SK-N-SH treated with all-trans-retinoic acid at 6 μM for 48 hours (cell line): ENCODE measurements around the gene TICAM1.
"Not testable (repeated sequence)": the region's sequence is repeated elsewhere in the genome, so short reads cannot be mapped to it uniquely, and the experiment has no call there.

ENCODE experiments used
- ATAC-seq: fragments of 200-7000 bp; cut with Tn5 transposase; 3 replicates; pipeline ENCODE4 v1.9.1; 2020; ENCODE audit warnings: mild to moderate bottlenecking, moderate library complexity
- ARNTL ChIP-seq: fragments of 450-650 bp; formaldehyde crosslinking; IDR thresholded peaks from 2 replicates; pipeline ENCODE4 v1.5.0; 2020; ENCODE audit warnings: low read depth, mild to moderate bottlenecking, moderate library complexity, borderline replicate concordance
- BACH2 ChIP-seq: fragments of 250-450 bp; sonication (Bioruptor Pico); IDR thresholded peaks from 2 replicates; pipeline ENCODE4 v1.9.0; 2021; ENCODE audit warnings: mild to moderate bottlenecking, borderline replicate concordance
- CSDC2 ChIP-seq: fragments of 250-450 bp; sonication (Bioruptor Pico); IDR thresholded peaks from 2 replicates; pipeline ENCODE4 v1.5.0; 2020; ENCODE audit warnings: mild to moderate bottlenecking, moderate library complexity
- ESRRG ChIP-seq: fragments of 250-450 bp; sonication (Bioruptor Pico); IDR thresholded peaks from 2 replicates; pipeline ENCODE4 v1.6.1; 2021; ENCODE audit warnings: mild to moderate bottlenecking
- GLIS3 ChIP-seq: fragments of 250-450 bp; sonication (Bioruptor Pico); IDR thresholded peaks from 2 replicates; pipeline ENCODE4 v1.5.0; 2020; ENCODE audit warnings: mild to moderate bottlenecking, moderate library complexity
- ISL1 ChIP-seq: fragments of 250-450 bp; sonication (Bioruptor Pico); IDR thresholded peaks from 2 replicates; pipeline ENCODE4 v2.1.2; 2022; ENCODE audit warnings: mild to moderate bottlenecking, moderate library complexity
- OSR1 ChIP-seq: fragments of 250-450 bp; sonication (Bioruptor Pico); IDR thresholded peaks from 2 replicates; pipeline ENCODE4 v1.8.0; 2022; ENCODE audit warnings: moderate library complexity, mild to moderate bottlenecking, inconsistent platforms
- PPARA ChIP-seq: fragments of 250-450 bp; sonication (Bioruptor Pico); IDR thresholded peaks from 2 replicates; pipeline ENCODE4 v1.5.0; 2020; ENCODE audit warnings: mild to moderate bottlenecking, borderline replicate concordance
- RARB ChIP-seq: fragments of 250-450 bp; sonication (Bioruptor Pico); IDR thresholded peaks from 2 replicates; pipeline ENCODE4 v1.8.0; 2021; ENCODE audit warnings: mild to moderate bottlenecking, moderate library complexity
- SNAI2 ChIP-seq: fragments of 250-450 bp; sonication (Bioruptor Pico); IDR thresholded peaks from 2 replicates; pipeline ENCODE4 v1.5.0; 2020; ENCODE audit warnings: mild to moderate bottlenecking, moderate library complexity
- TCF4 ChIP-seq: fragments of 250-450 bp; sonication (Bioruptor Pico); IDR thresholded peaks from 2 replicates; pipeline ENCODE4 v1.8.0; 2021; ENCODE audit warnings: mild to moderate bottlenecking, moderate library complexity, borderline replicate concordance
- ZC3H10 ChIP-seq: fragments of 250-450 bp; sonication (Bioruptor Pico); IDR thresholded peaks from 2 replicates; pipeline ENCODE4 v1.5.1; 2021; ENCODE audit warnings: mild to moderate bottlenecking, moderate library complexity
- ZFP30 ChIP-seq: fragments of 450-650 bp; formaldehyde crosslinking; IDR thresholded peaks from 2 replicates; pipeline ENCODE4 v1.5.0; 2022; ENCODE audit warnings: mild to moderate bottlenecking, moderate library complexity
- ZNF565 ChIP-seq: fragments of 450-650 bp; formaldehyde crosslinking; conservative IDR thresholded peaks from 2 replicates; pipeline ENCODE4 v1.5.0; 2020; ENCODE audit warnings: low read depth, mild to moderate bottlenecking, moderate library complexity
- ZNF70 ChIP-seq: fragments of 450-650 bp; formaldehyde crosslinking; IDR thresholded peaks from 2 replicates; pipeline ENCODE4 v1.5.0; 2020; ENCODE audit warnings: mild to moderate bottlenecking, moderate library complexity
- ZNF8 ChIP-seq: fragments of 450-650 bp; formaldehyde crosslinking; IDR thresholded peaks from 2 replicates; pipeline ENCODE4 v1.5.0; 2020; ENCODE audit warnings: mild to moderate bottlenecking, moderate library complexity
- TF ChIP-seq, protein P1 (sequence below): fragments of 250-450 bp; sonication (Bioruptor Pico); IDR thresholded peaks from 2 replicates; pipeline ENCODE4 v1.5.1; 2021; ENCODE audit warnings: mild to moderate bottlenecking, moderate library complexity
- TF ChIP-seq, protein P2 (sequence below): fragments of 250-450 bp; sonication (Bioruptor Pico); IDR thresholded peaks from 2 replicates; pipeline ENCODE4 v1.8.0; 2020; ENCODE audit warnings: mild to moderate bottlenecking, moderate library complexity, borderline replicate concordance
- TF ChIP-seq, protein P3 (sequence below): fragments of 250-450 bp; sonication (Bioruptor Pico); IDR thresholded peaks from 2 replicates; pipeline ENCODE4 v1.5.1; 2020; ENCODE audit warnings: low read depth, mild to moderate bottlenecking, moderate library complexity

TICAM1 gene

DNA sequence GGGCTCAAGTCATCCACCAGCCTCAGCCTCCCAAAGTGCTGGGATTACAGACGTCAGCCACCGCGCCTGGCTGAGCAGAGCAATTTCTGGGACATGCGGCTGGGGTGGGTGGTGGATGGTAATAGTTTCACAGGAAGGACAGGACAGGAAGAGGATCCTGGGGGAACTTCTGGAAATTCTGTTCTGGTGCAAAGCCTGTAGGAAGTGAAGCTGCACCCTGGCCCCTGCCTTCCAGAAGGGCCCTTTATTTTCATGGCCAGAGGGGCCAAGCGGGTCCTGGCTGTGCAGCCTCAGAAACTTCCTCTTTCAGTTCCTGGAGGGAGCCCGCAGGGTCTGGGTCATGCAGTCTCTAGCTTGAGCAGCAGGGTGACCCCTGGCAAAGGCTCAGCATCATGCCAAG, 24.3 kb downstream of the TICAM1 start:
- TF ChIP-seq, protein P1, sequence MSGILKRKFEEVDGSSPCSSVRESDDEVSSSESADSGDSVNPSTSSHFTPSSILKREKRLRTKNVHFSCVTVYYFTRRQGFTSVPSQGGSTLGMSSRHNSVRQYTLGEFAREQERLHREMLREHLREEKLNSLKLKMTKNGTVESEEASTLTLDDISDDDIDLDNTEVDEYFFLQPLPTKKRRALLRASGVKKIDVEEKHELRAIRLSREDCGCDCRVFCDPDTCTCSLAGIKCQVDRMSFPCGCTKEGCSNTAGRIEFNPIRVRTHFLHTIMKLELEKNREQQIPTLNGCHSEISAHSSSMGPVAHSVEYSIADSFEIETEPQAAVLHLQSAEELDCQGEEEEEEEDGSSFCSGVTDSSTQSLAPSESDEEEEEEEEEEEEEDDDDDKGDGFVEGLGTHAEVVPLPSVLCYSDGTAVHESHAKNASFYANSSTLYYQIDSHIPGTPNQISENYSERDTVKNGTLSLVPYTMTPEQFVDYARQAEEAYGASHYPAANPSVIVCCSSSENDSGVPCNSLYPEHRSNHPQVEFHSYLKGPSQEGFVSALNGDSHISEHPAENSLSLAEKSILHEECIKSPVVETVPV (CRISPR knock-in tag) = no peak
- TF ChIP-seq GLIS3 (no peak), ZNF565 (CRISPR knock-in tag) (no peak), ZNF8 (CRISPR knock-in tag) (no peak)
- TF ChIP-seq, all 23 proteins: peak for 0
- ATAC-seq = no peak

DNA sequence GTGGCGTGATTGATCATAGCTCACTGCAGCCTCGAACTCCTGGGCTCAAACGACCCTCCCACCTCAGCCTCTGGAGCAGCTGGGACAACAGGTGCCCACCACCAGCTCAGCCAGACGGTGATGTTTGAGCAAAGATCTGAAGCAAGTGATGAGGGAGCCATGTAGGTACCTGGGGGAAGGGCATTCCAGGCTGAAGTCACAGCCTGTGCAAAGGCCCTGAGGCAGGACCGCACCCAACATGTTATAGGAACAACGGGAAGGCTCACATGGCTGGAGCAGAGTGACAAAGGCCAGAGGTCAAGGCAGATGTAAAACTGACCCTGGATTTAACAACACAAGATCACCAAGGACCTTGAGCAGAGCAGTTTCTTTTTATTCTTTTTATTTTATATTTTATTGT, 25.1 kb downstream of the TICAM1 start:
- no peak for ATAC-seq
- no peak for TF ChIP-seq RARB (CRISPR knock-in tag)
- no peak for TF ChIP-seq ZNF70
- TF ChIP-seq, protein P2, sequence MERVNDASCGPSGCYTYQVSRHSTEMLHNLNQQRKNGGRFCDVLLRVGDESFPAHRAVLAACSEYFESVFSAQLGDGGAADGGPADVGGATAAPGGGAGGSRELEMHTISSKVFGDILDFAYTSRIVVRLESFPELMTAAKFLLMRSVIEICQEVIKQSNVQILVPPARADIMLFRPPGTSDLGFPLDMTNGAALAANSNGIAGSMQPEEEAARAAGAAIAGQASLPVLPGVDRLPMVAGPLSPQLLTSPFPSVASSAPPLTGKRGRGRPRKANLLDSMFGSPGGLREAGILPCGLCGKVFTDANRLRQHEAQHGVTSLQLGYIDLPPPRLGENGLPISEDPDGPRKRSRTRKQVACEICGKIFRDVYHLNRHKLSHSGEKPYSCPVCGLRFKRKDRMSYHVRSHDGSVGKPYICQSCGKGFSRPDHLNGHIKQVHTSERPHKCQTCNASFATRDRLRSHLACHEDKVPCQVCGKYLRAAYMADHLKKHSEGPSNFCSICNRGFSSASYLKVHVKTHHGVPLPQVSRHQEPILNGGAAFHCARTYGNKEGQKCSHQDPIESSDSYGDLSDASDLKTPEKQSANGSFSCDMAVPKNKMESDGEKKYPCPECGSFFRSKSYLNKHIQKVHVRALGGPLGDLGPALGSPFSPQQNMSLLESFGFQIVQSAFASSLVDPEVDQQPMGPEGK = no peak
- TF ChIP-seq ZFP30 (CRISPR knock-in tag) = no peak
- TF ChIP-seq OSR1 (CRISPR knock-in tag) = no peak
- TF ChIP-seq ISL1 (CRISPR knock-in tag) = no peak

DNA sequence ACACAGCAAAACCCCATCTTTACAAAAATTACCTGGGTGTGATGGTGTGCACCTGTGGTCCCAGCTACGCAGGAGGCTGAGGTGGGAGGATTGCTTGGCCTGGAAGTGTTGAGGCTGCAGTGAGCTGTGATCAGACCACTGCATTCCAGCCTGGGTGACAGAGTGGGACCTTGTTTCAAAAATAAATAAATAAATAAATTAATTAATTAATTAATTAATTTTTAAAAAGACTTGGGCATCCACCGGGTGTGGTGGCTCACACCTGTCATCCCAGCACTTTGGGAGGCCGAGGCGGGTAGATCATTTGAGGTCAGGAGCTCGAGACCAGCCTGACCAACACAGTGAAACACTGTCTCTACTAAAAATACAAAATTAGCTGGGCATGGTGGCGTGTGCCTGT, 26.4 kb downstream of the TICAM1 start:
- ATAC-seq = not testable (repeated sequence)

DNA sequence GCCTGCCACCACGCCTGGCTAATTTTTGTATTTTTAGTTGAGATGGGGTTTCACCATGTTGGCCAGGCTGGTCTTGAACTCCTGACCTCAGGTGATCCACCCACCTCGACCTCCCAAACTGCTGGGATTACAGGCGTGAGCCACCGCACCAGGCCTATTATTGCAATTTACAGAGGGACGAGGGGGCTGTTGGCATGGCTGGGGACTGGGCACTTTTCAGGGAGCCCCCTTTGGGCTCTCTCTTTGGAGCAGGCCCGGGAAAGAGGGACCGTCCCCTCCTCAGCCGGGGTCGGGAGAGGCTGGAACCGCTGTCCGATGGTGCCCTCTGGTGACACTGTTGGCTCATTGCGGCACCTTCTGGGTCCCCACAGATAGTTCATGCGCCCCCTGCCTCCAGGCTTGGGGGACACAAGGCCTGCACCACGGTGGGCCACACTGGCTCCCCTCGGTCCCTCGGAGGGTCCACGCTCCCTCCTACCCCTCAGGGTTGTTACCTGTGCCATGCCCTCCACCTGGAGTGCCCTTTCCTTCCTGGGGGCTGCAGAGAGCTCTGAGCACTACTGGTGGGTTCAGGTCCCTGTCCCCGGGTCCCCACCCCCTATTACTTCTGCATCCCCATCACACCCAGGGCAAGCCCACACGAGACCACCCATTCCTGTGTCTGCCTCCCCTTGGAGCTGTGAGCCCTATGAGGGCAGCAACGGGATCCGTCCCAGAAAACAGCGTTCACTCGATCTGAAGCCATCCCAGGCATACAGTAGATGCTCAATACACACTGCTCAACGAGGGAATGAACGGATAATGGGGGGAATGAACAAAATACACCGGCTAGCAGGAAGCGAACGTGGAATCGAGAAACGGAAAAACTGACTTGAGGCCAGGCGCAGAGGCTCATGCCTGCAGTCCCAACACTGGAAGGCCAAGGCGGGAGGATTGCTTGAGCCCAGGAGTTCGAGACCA, 27.5 kb downstream of the TICAM1 start:
- peak; percentile 92 for ATAC-seq
- TF ChIP-seq ZNF70 (peak; percentile 33; the same call in 1 of the 2 replicates), BACH2 (CRISPR knock-in tag) (no peak)

DNA sequence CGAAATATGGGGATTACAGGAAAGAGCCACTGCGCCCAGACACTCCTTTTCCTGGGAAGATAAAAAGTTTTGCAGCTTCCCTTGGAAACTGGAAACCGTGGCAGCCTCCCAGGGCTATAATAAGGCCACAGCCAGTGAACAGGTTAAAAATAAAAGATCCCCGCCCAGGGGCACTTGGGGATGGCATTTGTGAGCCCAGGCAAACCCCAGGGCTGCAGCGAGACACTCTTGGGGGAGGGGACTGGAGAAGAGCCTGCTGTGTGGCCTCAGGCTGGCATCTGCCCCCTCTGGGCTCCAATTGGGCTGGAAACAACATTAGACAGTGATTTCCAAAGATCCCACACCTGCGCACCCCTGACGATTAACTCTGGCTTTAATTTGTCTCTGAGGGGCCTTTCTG, 28.8 kb downstream of the TICAM1 start:
- TF ChIP-seq ZNF70 (no peak), BACH2 (CRISPR knock-in tag) (no peak), GLIS3 (no peak), ZFP30 (CRISPR knock-in tag) (no peak), TCF4 (CRISPR knock-in tag) (no peak), PPARA (CRISPR knock-in tag) (no peak), SNAI2 (CRISPR knock-in tag) (no peak), ZC3H10 (no peak), ZNF8 (CRISPR knock-in tag) (no peak)
- TF ChIP-seq, protein P2 = no peak
- TF ChIP-seq, protein P3, sequence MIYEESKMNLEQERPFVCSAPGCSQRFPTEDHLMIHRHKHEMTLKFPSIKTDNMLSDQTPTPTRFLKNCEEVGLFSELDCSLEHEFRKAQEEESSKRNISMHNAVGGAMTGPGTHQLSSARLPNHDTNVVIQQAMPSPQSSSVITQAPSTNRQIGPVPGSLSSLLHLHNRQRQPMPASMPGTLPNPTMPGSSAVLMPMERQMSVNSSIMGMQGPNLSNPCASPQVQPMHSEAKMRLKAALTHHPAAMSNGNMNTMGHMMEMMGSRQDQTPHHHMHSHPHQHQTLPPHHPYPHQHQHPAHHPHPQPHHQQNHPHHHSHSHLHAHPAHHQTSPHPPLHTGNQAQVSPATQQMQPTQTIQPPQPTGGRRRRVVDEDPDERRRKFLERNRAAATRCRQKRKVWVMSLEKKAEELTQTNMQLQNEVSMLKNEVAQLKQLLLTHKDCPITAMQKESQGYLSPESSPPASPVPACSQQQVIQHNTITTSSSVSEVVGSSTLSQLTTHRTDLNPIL = no peak
- ATAC-seq = no peak

DNA sequence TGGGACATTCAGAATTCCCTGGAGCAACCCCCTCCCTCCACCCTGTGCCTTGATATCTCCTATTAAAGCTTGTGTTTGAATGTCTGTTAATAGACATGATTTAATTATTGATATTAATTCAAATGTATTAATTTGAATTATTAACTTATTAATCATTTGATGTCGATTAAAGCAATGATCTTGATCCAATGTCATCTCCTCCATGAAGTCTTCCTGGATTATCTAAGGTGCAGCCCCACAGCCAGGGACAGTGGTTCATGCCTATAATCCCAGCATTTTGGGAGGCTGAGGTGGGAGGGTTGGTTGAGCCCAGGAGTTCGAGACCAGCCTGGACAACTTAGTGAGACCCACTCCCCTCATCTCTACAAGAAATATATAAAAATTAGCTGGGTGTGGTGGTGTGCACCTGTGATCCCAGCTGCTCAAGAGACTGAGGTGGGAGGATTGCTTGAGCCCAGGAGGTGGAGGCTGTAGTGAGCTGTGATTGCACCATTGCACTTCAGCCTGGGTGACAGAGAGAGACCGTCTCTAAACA, 30.4 kb downstream of the TICAM1 start:
- no peak for ATAC-seq
- TF ChIP-seq CSDC2 (CRISPR knock-in tag) = no peak
- TF ChIP-seq OSR1 (CRISPR knock-in tag) = no peak
- no peak for TF ChIP-seq ESRRG (CRISPR knock-in tag)
- TF ChIP-seq TCF4 (CRISPR knock-in tag) = no peak
- no peak for TF ChIP-seq ZC3H10
- TF ChIP-seq ARNTL (CRISPR knock-in tag) = no peak
